AML-193 (cell line): ENCODE measurements around the gene OPTC.

Source experiments
- DNase-seq, 2 experiments: peaks; one replicate each; lab custom pipeline; 2025; lab: John Stamatoyannopoulos, UW

The OPTC gene

GRCh38 chr1:203491664-203492063 is 2.3 kb upstream of the OPTC start:
- DNase-seq = no peak

GRCh38 chr1:203492082-203492747 is 1.7 kb upstream of the OPTC start:
- DNase-seq = no peak

GRCh38 chr1:203492748-203493130 is 1.2 kb upstream of the OPTC start:
- DNase-seq = no peak

GRCh38 chr1:203495845-203496244 is 1.9 kb downstream of the OPTC start:
- DNase-seq = no peak

- DNase-seq = no peak
Measured at GRCh38 chr1:203497269-203497777, 3.4 kb downstream of the OPTC start.

GRCh38 chr1:203499643-203500278 is 5.8 kb downstream of the OPTC start:
- DNase-seq = no peak

GRCh38 chr1:203500279-203500678 is 6.3 kb downstream of the OPTC start:
- no peak for DNase-seq

- no peak for DNase-seq
Measured at GRCh38 chr1:203503836-203504235, 9.9 kb downstream of the OPTC start.

- peak; percentile 49 to 64 for DNase-seq
Measured at GRCh38 chr1:203504400-203505250, 10.7 kb downstream of the OPTC start.

- no peak for DNase-seq
Measured at GRCh38 chr1:203505526-203506204, 11.7 kb downstream of the OPTC start.

GRCh38 chr1:203506858-203507626 is 13.1 kb downstream of the OPTC start:
- DNase-seq = no peak

- DNase-seq = no peak
Measured at GRCh38 chr1:203507759-203508158, 13.8 kb downstream of the OPTC start.

- DNase-seq = no peak
Measured at GRCh38 chr1:203508463-203509073, 14.6 kb downstream of the OPTC start.

- no peak for DNase-seq
Measured at GRCh38 chr1:203509135-203509534, 15.2 kb downstream of the OPTC start.

- no peak for DNase-seq
Measured at GRCh38 chr1:203511513-203511912, 17.6 kb downstream of the OPTC start.

GRCh38 chr1:203511930-203512329 is 18.0 kb downstream of the OPTC start:
- DNase-seq = no peak

- no peak for DNase-seq
Measured at GRCh38 chr1:203512517-203512847, 18.5 kb downstream of the OPTC start.

- peak; percentile 80 for DNase-seq
Measured at GRCh38 chr1:203512848-203513584, 19.1 kb downstream of the OPTC start.

GRCh38 chr1:203513585-203514031 is 19.7 kb downstream of the OPTC start:
- DNase-seq = no peak

- no peak for DNase-seq
Measured at GRCh38 chr1:203516184-203516583, 22.2 kb downstream of the OPTC start.
